Suppressor macrophage treated with lipopolysaccharide for 4 hours (primary cell): ENCODE data around the gene SARS2.
"Not testable (repeated sequence)": the region's sequence is repeated elsewhere in the genome, so short reads cannot be mapped to it uniquely, and the experiment has no call there.

Experiments
- DNase-seq: peaks from one replicate; pipeline ENCODE4 v3.0.0-alpha.2; 2020

SARS2 gene

GRCh38 chr19:38929929-38930775 lies at the start of gene SARS2:
Gene SARS2 (minus strand): TSS chr19:38930763. CDS start chr19:38930736, 27 bp downstream.
- peak; percentile 97 for DNase-seq

- DNase-seq, result no peak
Measured at GRCh38 chr19:38979812-38980211, 49.2 kb upstream of the SARS2 start.

GRCh38 chr19:38978326-38978689 lies 47.7 kb upstream of the SARS2 start:
- DNase-seq, result no peak

GRCh38 chr19:38977445-38978325 lies 47.1 kb upstream of the SARS2 start:
- DNase-seq, result no peak

GRCh38 chr19:38975861-38976271 lies 45.3 kb upstream of the SARS2 start:
- DNase-seq, result no peak

- DNase-seq, result no peak
Measured at GRCh38 chr19:38975214-38975860, 44.8 kb upstream of the SARS2 start, which contains the start of gene FBXO17. Gene FBXO17 (minus strand): TSS chr19:38975742. CDS start chr19:38950319, 25,423 bp downstream.

GRCh38 chr19:38974624-38975213 lies 44.2 kb upstream of the SARS2 start:
- DNase-seq, result no peak

- DNase-seq, result no peak
Measured at GRCh38 chr19:38971672-38972071, 41.1 kb upstream of the SARS2 start.

- no peak for DNase-seq
Measured at GRCh38 chr19:38970664-38971532, 40.3 kb upstream of the SARS2 start.

GRCh38 chr19:38966149-38966548 lies 35.6 kb upstream of the SARS2 start:
- DNase-seq, result not testable (repeated sequence)

GRCh38 chr19:38964738-38965137 lies 34.2 kb upstream of the SARS2 start:
- no peak for DNase-seq

- DNase-seq, result no peak
Measured at GRCh38 chr19:38959618-38960017, 29.1 kb upstream of the SARS2 start.

GRCh38 chr19:38958301-38958700 lies 27.7 kb upstream of the SARS2 start:
- no peak for DNase-seq

GRCh38 chr19:38956264-38956663 lies 25.7 kb upstream of the SARS2 start:
- DNase-seq, result no peak

GRCh38 chr19:38953677-38954076 lies 23.1 kb upstream of the SARS2 start:
- DNase-seq, result no peak

GRCh38 chr19:38952395-38953165 lies 22.0 kb upstream of the SARS2 start:
- peak; percentile 48 for DNase-seq

GRCh38 chr19:38951187-38951586 lies 20.6 kb upstream of the SARS2 start:
- DNase-seq, result no peak

- DNase-seq, result peak; percentile 78
Measured at GRCh38 chr19:38949580-38950367, 19.2 kb upstream of the SARS2 start.

- DNase-seq, result no peak
Measured at GRCh38 chr19:38946229-38947010, 15.9 kb upstream of the SARS2 start.
